A673 (cell line): ENCODE results near the gene CENPO. TPM values are rescaled to one million over a fixed set of nuclear protein-coding genes. Genes with fewer than 3 reads are reported as not detected.

Source experiments
- BruUV-seq: library from RNA; stranded (reverse); fragments of 400-500 nt; replicated peaks from 2 replicates; lab custom pipeline; 2021; lab: Mats Ljungman, UMichigan
- CTCF ChIA-PET: fragments of 300-600 bp; sonication (Branson Sonifier 250); formaldehyde crosslinking; loops from one replicate; lab custom pipeline; 2022; ENCODE audit warnings: antibody characterized with exemption; lab: Charles Lee
- POLR2A ChIA-PET: fragments of 300-600 bp; sonication (Branson Sonifier 250); formaldehyde crosslinking; loops from one replicate; lab custom pipeline; 2022; ENCODE audit warnings: antibody characterized with exemption; ENCODE audit not compliant: low non-redundant PET; lab: Charles Lee
- DNase-seq: peaks from one replicate; pipeline ENCODE4 v3.0.0-alpha.2; 2015; ENCODE audit warnings: low spot score
- H3K27ac ChIP-seq: fragments of 200-600 bp; sonication (generic); 2 replicates; pipeline ENCODE4 v1.5.1; 2016; ENCODE audit warnings: mixed run types, low read depth, mild to moderate bottlenecking, mixed read lengths, antibody characterized with exemption, low read length; ENCODE audit not compliant: poor library complexity, severe bottlenecking
- H3K27me3 ChIP-seq: fragments of 200-600 bp; sonication (generic); replicated peaks from 2 replicates; pipeline ENCODE4 v1.6.1; 2017; ENCODE audit warnings: mixed run types, low read depth, mild to moderate bottlenecking, mixed read lengths, antibody characterized with exemption, low read length; ENCODE audit not compliant: insufficient read depth, poor library complexity
- H3K36me3 ChIP-seq: fragments of 200-600 bp; sonication (generic); 2 replicates; pipeline ENCODE4 v1.6.1; 2016; ENCODE audit warnings: mixed run types, mild to moderate bottlenecking, mixed read lengths, antibody characterized with exemption, low read length; ENCODE audit not compliant: insufficient read depth, poor library complexity, severe bottlenecking
- H3K4me1 ChIP-seq: fragments of 200-600 bp; sonication (generic); 2 replicates; pipeline ENCODE4 v1.6.1; 2017; ENCODE audit warnings: mixed run types, mild to moderate bottlenecking, mixed read lengths, antibody characterized with exemption, low read length; ENCODE audit not compliant: insufficient read depth, poor library complexity, severe bottlenecking
- H3K4me3 ChIP-seq: fragments of 200-600 bp; sonication (generic); 2 replicates; pipeline ENCODE4 v1.5.1; 2016; ENCODE audit warnings: low read depth, mixed run types, mild to moderate bottlenecking, mixed read lengths, low read length; ENCODE audit not compliant: poor library complexity, severe bottlenecking
- H3K9me3 ChIP-seq: fragments of 200-600 bp; sonication (generic); 2 replicates; pipeline ENCODE4 v1.6.1; 2016; ENCODE audit warnings: mixed run types, low read depth, mild to moderate bottlenecking, mixed read lengths, antibody characterized with exemption, low read length; ENCODE audit not compliant: poor library complexity, severe bottlenecking
- CTCF ChIP-seq: fragments of 300-800, 200-600 bp; sonication (generic); conservative IDR thresholded peaks from 2 replicates; pipeline ENCODE4 v1.5.1; 2017; ENCODE audit warnings: low read depth, mild to moderate bottlenecking, antibody characterized with exemption, low read length, moderate library complexity, mixed read lengths
- EZH2 ChIP-seq: fragments of 200-600 bp; sonication (generic); IDR thresholded peaks from 2 replicates; pipeline ENCODE4 v1.6.1; 2017; ENCODE audit warnings: borderline replicate concordance, low read depth, mild to moderate bottlenecking, mixed read lengths, antibody characterized with exemption, low read length; ENCODE audit not compliant: poor library complexity, severe bottlenecking
- intact Hi-C: fragments of 100-400 bp; cut with micrococcal nuclease; formaldehyde crosslinking; loops from one replicate; pipeline ENCODE4 v1.10.0; 2022; ENCODE audit not compliant: unreplicated experiment
- total RNA-seq: library from RNA; stranded (reverse); gene quantifications from 2 replicates; pipeline ENCODE4 v1.2.3, GENCODE V29; 2021

CENPO gene
- total RNA-seq, 1 experiment from 2014 or later = 69.4 TPM

- DNase-seq = no peak
- Histone ChIP-seq H3K9me3 (no peaks in the 10 kb centered on the region), H3K4me3 (no peak overlapping the region), H3K27ac (no peak overlapping the region), H3K36me3 (no peaks in the 10 kb centered on the region), H3K27me3 (no peaks in the 10 kb centered on the region), H3K4me1 (no peaks in the 10 kb centered on the region)
- BruUV-seq = no TSS peak
- no peak for TF ChIP-seq EZH2
- TF ChIP-seq CTCF = no peak
- intact Hi-C loops = no loop called here
- ChIA-PET POLR2A (interaction anchor here (0.5 to 0.7 kb wide), 3 partner anchors 10 to 46 kb away, joined by 3 read pairs; no protein-coding TSS in a partner anchor), CTCF (no interaction called here)
Observed at GRCh38 chr2:24744356-24744755, 48.9 kb upstream of the CENPO start.

GRCh38 chr2:24745825-24746224, 47.4 kb upstream of the CENPO start:
- Histone ChIP-seq H3K36me3 (no peaks in the 10 kb centered on the region), H3K27ac (no peak overlapping the region), H3K9me3 (no peaks in the 10 kb centered on the region), H3K4me3 (no peak overlapping the region), H3K27me3 (no peaks in the 10 kb centered on the region), H3K4me1 (no peaks in the 10 kb centered on the region)
- intact Hi-C loops = no loop called here
- CTCF ChIA-PET = no interaction called here
- POLR2A ChIA-PET = no interaction called here
- DNase-seq = no peak
- no peak for TF ChIP-seq EZH2
- no peak for TF ChIP-seq CTCF
- no TSS peak for BruUV-seq

GRCh38 chr2:24747299-24747698, 45.9 kb upstream of the CENPO start:
- Histone ChIP-seq H3K4me1 (no peaks in the 10 kb centered on the region), H3K36me3 (no peaks in the 10 kb centered on the region), H3K27ac (no peak overlapping the region), H3K4me3 (no peak overlapping the region), H3K27me3 (no peaks in the 10 kb centered on the region), H3K9me3 (no peaks in the 10 kb centered on the region)
- intact Hi-C loops = no loop called here
- no peak for TF ChIP-seq CTCF
- TF ChIP-seq EZH2 = no peak
- CTCF ChIA-PET = no interaction called here
- no peak for DNase-seq
- no TSS peak for BruUV-seq
- POLR2A ChIA-PET = no interaction called here
